Parathyroid adenoma (tissue), 2 donors: ENCODE results near the gene GPR179.
A peak's percentile ranks its signal among the peaks of the same experiment; 100 is the strongest.

Experiments
- H2AFZ ChIP-seq: fragments of 300-600 bp; sonication (generic); one replicate; pipeline ENCODE4 v1.7.0; 2017; ENCODE audit warnings: antibody characterized with exemption, mild to moderate bottlenecking
- H3K27ac ChIP-seq: fragments of 300-600 bp; sonication (generic); one replicate; pipeline ENCODE4 v1.7.0; 2017
- H3K27me3 ChIP-seq: fragments of 300-600 bp; sonication (generic); one replicate; pipeline ENCODE4 v1.7.0; 2017; ENCODE audit warnings: low read length; ENCODE audit not compliant: control insufficient read depth, insufficient read depth
- H3K36me3 ChIP-seq: fragments of 300-600 bp; sonication (generic); one replicate; pipeline ENCODE4 v1.7.0; 2017; ENCODE audit warnings: low read length; ENCODE audit not compliant: control insufficient read depth, insufficient read depth
- H3K4me1 ChIP-seq: fragments of 300-600 bp; sonication (generic); one replicate; pipeline ENCODE4 v1.7.0; 2017; ENCODE audit warnings: control low read depth
- H3K4me2 ChIP-seq: fragments of 300-600 bp; sonication (generic); one replicate; pipeline ENCODE4 v1.7.0; 2017; ENCODE audit warnings: low read length
- H3K4me3 ChIP-seq: fragments of 300-600 bp; sonication (generic); one replicate; pipeline ENCODE4 v1.7.0; 2017; ENCODE audit warnings: low read depth, low read length
- H3K79me2 ChIP-seq: fragments of 300-600 bp; sonication (generic); one replicate; pipeline ENCODE4 v1.7.0; 2017; ENCODE audit warnings: control low read depth
- H3K9ac ChIP-seq: fragments of 300-600 bp; sonication (generic); one replicate; pipeline ENCODE4 v1.7.0; 2017; ENCODE audit warnings: mild to moderate bottlenecking
- H3K9me3 ChIP-seq: fragments of 300-600 bp; sonication (generic); one replicate; pipeline ENCODE4 v1.7.0; 2017; ENCODE audit warnings: low read length; ENCODE audit not compliant: control insufficient read depth
- CTCF ChIP-seq: fragments of 300-600 bp; sonication (generic); IDR thresholded peaks from one replicate; pipeline ENCODE4 v1.7.0; 2017; ENCODE audit warnings: antibody characterized with exemption, mild to moderate bottlenecking
- donor health status: primary hyperparathyroidism.

Gene GPR179

GRCh38 chr17:38352245-38353085 lies 8.7 kb upstream of the GPR179 start:
- Histone ChIP-seq H3K36me3 (no peaks in the 10 kb centered on the region), H3K79me2 (peaks cover 38% of the 10 kb centered on the region), H3K4me3 (peak overlapping the region; percentile 62), H3K27ac (peak overlapping the region; percentile 45), H3K9me3 (no peaks in the 10 kb centered on the region), H2AFZ (peak overlapping the region; percentile 45), H3K27me3 (no peaks in the 10 kb centered on the region), H3K4me2 (peak overlapping the region; percentile 64), H3K4me1 (peaks cover 9% of the 10 kb centered on the region), H3K9ac (peak overlapping the region; percentile 63)
- no peak for TF ChIP-seq CTCF

GRCh38 chr17:38351412-38352222 lies 7.9 kb upstream of the GPR179 start, which contains the start of gene SOCS7:
Gene SOCS7, plus strand, starts transcription at chr17:38351844. Its CDS starts 209 bp downstream, at chr17:38352053.
- peak within 1 kb of the TSS; percentile 68 for H3K4me2 ChIP-seq
- no peaks in the 10 kb centered on the region for H3K27me3 ChIP-seq
- TF ChIP-seq CTCF = no peak
- H3K36me3 ChIP-seq = no peaks in the 10 kb centered on the region
- peak within 1 kb of the TSS; percentile 63 for H3K9ac ChIP-seq
- H3K27ac ChIP-seq = peak within 1 kb of the TSS; percentile 74
- H2AFZ ChIP-seq = peak within 1 kb of the TSS; percentile 87
- H3K9me3 ChIP-seq = no peaks in the 10 kb centered on the region
- H3K79me2 ChIP-seq = peaks cover 38% of the 10 kb centered on the region
- H3K4me1 ChIP-seq = peaks cover 6% of the 10 kb centered on the region
- peak within 1 kb of the TSS; percentile 62 for H3K4me3 ChIP-seq

- Histone ChIP-seq H3K4me1 (peaks cover 6% of the 10 kb centered on the region), H3K9me3 (no peaks in the 10 kb centered on the region), H3K36me3 (no peaks in the 10 kb centered on the region), H3K79me2 (peaks cover 27% of the 10 kb centered on the region), H2AFZ (no peak overlapping the region), H3K4me3 (no peak overlapping the region), H3K4me2 (no peak overlapping the region), H3K9ac (no peak overlapping the region), H3K27ac (no peak overlapping the region), H3K27me3 (no peaks in the 10 kb centered on the region)
- no peak for TF ChIP-seq CTCF
Observed at GRCh38 chr17:38350035-38350434, 6.3 kb upstream of the GPR179 start.

GRCh38 chr17:38349097-38349730 lies 5.5 kb upstream of the GPR179 start:
- Histone ChIP-seq H3K4me1 (peaks cover 6% of the 10 kb centered on the region), H2AFZ (peak overlapping the region; percentile 68), H3K27ac (peak overlapping the region; percentile 40), H3K27me3 (no peaks in the 10 kb centered on the region), H3K4me2 (no peak overlapping the region), H3K9me3 (no peaks in the 10 kb centered on the region), H3K4me3 (no peak overlapping the region), H3K36me3 (no peaks in the 10 kb centered on the region), H3K9ac (no peak overlapping the region), H3K79me2 (peaks cover 20% of the 10 kb centered on the region)
- peak; percentile 94 for TF ChIP-seq CTCF
